Iris pigment epithelial cell (primary cell): Measurements from ENCODE around the gene GBP7.

Source experiments
- DNase-seq: peaks from one replicate; pipeline ENCODE4 v3.0.0-alpha.2; 2011; ENCODE audit warnings: low read depth

GBP7 gene

DNA sequence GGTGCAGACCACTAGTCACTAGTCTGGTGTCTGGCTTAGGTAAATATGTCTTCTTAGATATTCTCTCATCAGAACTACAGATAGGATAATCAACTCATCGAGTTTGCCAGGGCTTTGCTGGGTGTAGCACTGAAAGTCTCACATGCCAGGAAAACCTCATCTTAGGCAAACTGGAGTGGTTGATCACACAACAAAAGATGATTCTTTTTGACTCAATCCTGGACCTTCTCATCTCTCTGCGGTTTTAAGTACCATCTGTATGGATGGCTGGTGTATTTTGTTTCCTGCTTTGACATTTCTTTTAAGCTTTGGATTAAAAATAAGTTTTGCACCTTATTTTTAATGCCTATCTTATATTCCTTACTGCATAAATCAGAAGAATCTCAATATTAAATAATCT lies 61.1 kb downstream of the GBP7 start:
- DNase-seq = no peak

DNA sequence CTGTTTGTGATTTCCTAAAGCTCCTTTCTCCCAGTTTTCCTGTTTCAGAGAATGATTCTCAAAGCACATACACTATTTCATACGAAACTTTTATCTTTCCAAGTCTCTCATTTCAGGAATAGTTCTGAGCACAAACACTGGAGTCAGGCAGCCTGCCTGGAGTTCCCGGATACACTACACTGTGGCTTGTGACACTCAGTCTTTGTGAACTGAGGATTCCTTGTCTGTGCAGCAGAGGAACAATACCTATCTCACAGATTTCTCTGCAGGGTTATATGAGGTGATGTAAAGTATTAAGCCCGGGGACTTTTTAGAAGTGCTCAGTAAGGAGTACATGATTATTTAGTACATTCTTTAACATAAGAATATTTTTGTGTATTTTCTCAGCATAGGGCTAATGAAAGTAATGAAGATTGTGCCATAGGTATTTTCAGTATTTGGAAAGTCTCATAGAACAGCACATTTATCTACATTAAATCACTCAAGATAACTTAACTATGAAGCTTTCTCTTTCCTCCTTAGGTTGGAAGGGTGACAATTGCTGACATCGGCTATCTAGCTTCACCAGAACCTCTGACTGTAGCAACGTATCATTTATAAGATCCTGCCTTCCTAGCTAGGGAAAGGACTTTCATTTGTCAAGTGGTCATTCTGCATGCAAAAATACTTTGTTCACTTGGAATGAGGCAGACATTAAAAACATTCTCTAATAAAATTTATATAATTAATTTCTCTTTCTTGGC lies 62.8 kb downstream of the GBP7 start:
- no peak for DNase-seq

DNA sequence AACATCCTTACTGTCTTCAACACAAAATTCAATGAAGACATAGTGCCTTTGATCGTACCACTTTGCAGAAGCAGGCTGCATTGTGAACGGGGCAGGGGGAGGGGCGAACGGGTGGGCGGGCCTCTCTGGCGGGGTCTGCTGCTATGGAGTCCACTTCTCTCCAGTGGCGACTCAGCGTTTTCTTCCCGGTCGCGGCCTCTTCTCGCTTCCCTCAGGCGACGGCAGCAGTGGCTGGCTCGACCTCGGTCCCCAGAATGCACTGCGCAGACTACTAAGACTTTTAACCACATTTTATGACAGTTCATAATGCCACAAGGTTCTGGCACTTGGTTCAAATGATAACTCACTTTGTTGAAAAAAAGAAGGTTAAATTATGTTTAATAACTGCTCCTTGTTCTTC lies 71.1 kb downstream of the GBP7 start:
- DNase-seq = no peak

GRCh38 chr1:89104147-89104546 lies 71.7 kb downstream of the GBP7 start:
- DNase-seq = peak; percentile 4

DNA sequence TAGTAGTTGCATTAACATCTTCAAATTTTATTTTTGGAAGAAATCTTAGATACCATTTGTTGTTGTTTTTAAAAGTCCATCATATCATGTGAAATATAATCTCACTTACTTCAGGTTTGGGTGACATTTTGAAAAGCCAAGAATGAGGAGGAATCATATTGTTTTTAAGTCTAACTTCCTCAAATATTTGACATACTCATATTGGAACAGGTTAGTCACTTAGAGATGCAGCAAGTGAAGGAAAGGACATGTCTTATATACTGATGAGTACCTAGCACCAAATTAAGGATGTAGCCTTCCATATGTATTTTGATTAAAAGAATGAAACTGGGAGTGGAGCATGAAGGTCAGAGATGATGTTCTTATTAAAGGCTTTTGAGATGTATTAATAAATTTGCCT lies 73.8 kb downstream of the GBP7 start:
- no peak for DNase-seq

- no peak for DNase-seq
Observed at GRCh38 chr1:89100412-89100811, 75.4 kb downstream of the GBP7 start.

GRCh38 chr1:89098857-89099256 lies 76.9 kb downstream of the GBP7 start:
- DNase-seq = no peak

- no peak for DNase-seq
Observed at GRCh38 chr1:89095737-89096136, 80.1 kb downstream of the GBP7 start.

GRCh38 chr1:89089962-89090361 lies 85.8 kb downstream of the GBP7 start:
- DNase-seq = peak; percentile 1

DNA sequence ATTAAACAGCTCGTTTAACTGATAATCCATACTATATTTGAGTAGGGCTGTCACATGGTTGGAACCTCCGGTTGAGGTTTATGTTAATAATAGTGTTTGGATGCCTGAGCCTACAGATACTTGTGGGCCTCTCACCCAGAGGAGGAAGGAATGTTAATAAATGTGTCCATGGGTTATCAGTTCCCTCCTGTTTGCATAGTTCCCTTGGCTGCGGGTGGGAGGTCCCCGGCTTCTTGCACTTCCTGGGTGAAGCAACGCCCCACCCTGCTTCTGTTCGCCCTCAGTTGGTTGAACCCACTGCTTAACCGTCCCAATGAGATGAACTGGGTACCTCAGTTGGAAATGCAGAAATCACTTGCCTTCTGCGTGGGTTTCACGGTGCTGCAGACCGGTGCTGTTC lies 87.2 kb downstream of the GBP7 start:
- no peak for DNase-seq

- no peak for DNase-seq
Observed at GRCh38 chr1:89087241-89087640, 88.6 kb downstream of the GBP7 start.

GRCh38 chr1:89085781-89086180 lies 90.0 kb downstream of the GBP7 start:
- peak; percentile 41 for DNase-seq
